Tibial artery (tissue), 4 donors: ENCODE measurements around the gene TSACC.

Experiments
- DNase-seq, 2 donors: peaks; one replicate each; pipeline ENCODE4 v3.0.0-alpha.2; 2019
- H3K27ac ChIP-seq, 2 donors: fragments of 200-600 bp; sonication (generic) in 1 of 2; 1 replicate in 1 of 2; 2 replicates in 1 of 2; pipeline ENCODE4 v1.5.1; 2018 to 2019; ENCODE audit warnings: mild to moderate bottlenecking in 1 of 2
- H3K27me3 ChIP-seq, 2 donors: fragments of 200-600 bp; sonication (generic) in 1 of 2; one replicate each; pipeline versions ENCODE4 v1.5.1 to v1.6.0; 2016 to 2019
- H3K36me3 ChIP-seq, 3 donors: fragments of 200-600 bp; sonication (generic) in 2 of 3; one replicate each; pipeline ENCODE4 v1.5.1; 2016 to 2019; ENCODE audit warnings: mild to moderate bottlenecking in 2 of 3
- H3K4me1 ChIP-seq, 4 donors: fragments of 200-600 bp; sonication (generic) in 2 of 4; 1 replicate in 3 of 4; 2 replicates in 1 of 4; pipeline ENCODE4 v1.5.1; 2016 to 2019
- H3K4me3 ChIP-seq, 2 donors: fragments of 200-600 bp; sonication (generic) in 1 of 2; 1 replicate in 1 of 2; 2 replicates in 1 of 2; pipeline ENCODE4 v1.5.1; 2018 to 2019; ENCODE audit warnings: mild to moderate bottlenecking in 2 of 2
- H3K9me3 ChIP-seq, 3 donors: fragments of 200-600 bp; sonication (generic) in 1 of 3; one replicate each; pipeline ENCODE4 v1.5.1; 2016 to 2019
- intact Hi-C: fragments of 100-400 bp; cut with DNase I; formaldehyde crosslinking; loops from one replicate; pipeline ENCODE4 v1.15.0; 2023; ENCODE audit warnings: low total_unique reads
- TF ChIP-seq, protein P1 (sequence below), 2 experiments: fragments of 200-600 bp in 1 of 2; fragments of 450-650 bp in 1 of 2; IDR thresholded peaks; one replicate each; pipeline ENCODE4 v1.5.1; 2017 to 2019; ENCODE audit warnings: antibody characterized with exemption in 2 of 2, mild to moderate bottlenecking in 1 of 2, moderate library complexity in 1 of 2

TSACC gene

DNA sequence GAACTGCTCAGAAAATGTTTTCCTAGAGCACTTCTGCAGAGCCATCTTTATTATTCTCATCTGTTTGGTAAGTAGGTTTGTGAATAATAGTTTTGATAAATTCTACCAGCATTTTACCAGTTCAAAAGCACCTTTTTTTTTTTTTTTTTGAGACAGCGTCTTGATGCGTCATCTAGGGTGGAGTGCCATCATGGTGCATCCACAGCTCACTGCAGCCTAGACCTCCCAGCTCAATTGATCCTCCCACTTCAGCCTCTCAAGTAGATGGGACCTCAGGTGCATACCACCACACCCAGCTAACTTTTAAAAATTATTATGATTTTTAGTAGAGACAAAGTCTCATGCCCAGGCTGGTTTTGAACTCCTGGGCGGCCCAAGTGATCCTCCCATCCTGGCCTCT is 20.9 kb downstream of the TSACC start:
- Histone ChIP-seq H3K4me1 (peaks cover 0 to 4% (median 0%) of the 10 kb centered on the region in 4 donors), H3K4me3 (no peak overlapping the region), H3K36me3 (no peaks in the 10 kb centered on the region), H3K9me3 (no peaks in the 10 kb centered on the region), H3K27me3 (peaks cover 0 to 50% of the 10 kb centered on the region in 2 donors), H3K27ac (no peak overlapping the region)
- TF ChIP-seq, protein P1, sequence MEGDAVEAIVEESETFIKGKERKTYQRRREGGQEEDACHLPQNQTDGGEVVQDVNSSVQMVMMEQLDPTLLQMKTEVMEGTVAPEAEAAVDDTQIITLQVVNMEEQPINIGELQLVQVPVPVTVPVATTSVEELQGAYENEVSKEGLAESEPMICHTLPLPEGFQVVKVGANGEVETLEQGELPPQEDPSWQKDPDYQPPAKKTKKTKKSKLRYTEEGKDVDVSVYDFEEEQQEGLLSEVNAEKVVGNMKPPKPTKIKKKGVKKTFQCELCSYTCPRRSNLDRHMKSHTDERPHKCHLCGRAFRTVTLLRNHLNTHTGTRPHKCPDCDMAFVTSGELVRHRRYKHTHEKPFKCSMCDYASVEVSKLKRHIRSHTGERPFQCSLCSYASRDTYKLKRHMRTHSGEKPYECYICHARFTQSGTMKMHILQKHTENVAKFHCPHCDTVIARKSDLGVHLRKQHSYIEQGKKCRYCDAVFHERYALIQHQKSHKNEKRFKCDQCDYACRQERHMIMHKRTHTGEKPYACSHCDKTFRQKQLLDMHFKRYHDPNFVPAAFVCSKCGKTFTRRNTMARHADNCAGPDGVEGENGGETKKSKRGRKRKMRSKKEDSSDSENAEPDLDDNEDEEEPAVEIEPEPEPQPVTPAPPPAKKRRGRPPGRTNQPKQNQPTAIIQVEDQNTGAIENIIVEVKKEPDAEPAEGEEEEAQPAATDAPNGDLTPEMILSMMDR (IDR thresholded peaks at IDR 0.05): no peak
- intact Hi-C loops: no loop called here
- DNase-seq: peak in 1 of 2 donors; percentile 4

DNA sequence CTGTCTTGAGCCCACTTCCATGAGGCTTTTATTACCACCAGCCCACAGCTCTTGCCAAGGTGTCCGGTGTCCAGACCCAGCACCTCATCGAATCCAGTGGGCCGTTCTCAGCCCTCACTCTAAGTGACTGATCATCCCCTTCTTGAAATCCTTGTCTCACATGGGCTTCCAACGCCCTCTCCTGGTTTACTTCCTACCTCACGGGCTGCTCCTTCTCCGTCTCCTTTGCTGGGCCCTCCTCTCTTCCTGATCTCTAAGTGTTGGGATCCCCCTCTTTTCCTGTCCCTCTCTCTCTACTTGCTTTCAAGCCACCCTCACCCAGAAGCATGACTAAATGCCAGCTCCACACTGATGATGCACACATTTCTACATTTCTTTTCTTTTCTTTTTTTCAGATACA is 21.6 kb downstream of the TSACC start:
- Histone ChIP-seq H3K9me3 (no peaks in the 10 kb centered on the region), H3K36me3 (no peaks in the 10 kb centered on the region), H3K27ac (no peak overlapping the region), H3K4me3 (no peak overlapping the region), H3K4me1 (peaks cover 0 to 4% (median 0%) of the 10 kb centered on the region in 4 donors), H3K27me3 (peaks cover 0 to 57% of the 10 kb centered on the region in 2 donors)
- TF ChIP-seq, protein P1 (IDR thresholded peaks at IDR 0.05): no peak
- no peak for DNase-seq
- intact Hi-C loops: no loop called here

DNA sequence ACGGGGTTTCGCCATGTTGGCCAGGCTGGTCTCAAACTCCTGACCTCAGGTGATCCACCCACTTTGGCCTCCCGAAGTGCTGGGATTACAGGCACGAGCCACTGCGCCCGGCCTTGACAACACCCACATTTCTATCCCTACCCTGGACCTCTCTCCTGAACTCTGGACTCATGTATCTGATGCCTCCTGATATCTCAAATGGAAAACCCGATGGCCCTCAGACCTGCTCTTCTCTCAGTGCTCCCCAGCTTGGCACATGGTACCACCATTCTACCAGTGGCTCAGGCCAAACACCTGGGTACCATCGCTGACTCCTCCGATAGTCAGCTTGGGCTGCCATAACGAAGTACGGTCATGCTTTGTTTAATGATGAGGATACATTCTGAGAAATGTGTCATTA is 22.2 kb downstream of the TSACC start:
- H3K27me3 ChIP-seq: peaks cover 0 to 56% of the 10 kb centered on the region in 2 donors
- no peaks in the 10 kb centered on the region for H3K36me3 ChIP-seq
- DNase-seq: no peak
- H3K4me3 ChIP-seq: no peak overlapping the region
- H3K27ac ChIP-seq: no peak overlapping the region
- H3K4me1 ChIP-seq: peaks cover 0 to 4% (median 0%) of the 10 kb centered on the region in 4 donors
- H3K9me3 ChIP-seq: no peaks in the 10 kb centered on the region
- TF ChIP-seq, protein P1 (IDR thresholded peaks at IDR 0.05): no peak
- intact Hi-C loops: no loop called here

DNA sequence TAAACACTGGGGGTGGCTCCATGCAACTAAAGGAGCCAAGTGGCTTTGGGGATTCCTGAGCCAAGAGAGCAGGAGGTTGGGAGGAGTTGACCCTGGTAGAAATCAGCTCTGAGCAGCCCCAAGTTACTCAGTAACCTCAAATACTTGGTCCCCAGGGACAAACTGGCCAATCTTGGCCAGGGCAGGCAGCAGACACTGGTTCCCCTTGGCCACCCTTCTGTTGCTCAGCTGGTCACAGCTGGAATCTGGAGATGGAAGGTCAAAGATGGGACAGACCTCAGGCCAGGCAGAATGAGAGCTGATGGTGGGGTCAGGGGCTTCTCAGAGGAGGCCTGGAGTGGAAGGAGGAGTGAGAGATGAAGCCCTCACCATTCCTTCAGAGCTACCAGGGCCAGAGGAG is 27.4 kb downstream of the TSACC start:
- Histone ChIP-seq H3K36me3 (no peaks in the 10 kb centered on the region), H3K9me3 (no peaks in the 10 kb centered on the region), H3K4me1 (peaks cover 0 to 10% (median 6%) of the 10 kb centered on the region in 4 donors), H3K27ac (no peak overlapping the region), H3K27me3 (peaks cover 0 to 74% of the 10 kb centered on the region in 2 donors), H3K4me3 (no peak overlapping the region)
- intact Hi-C loops: no loop called here
- TF ChIP-seq, protein P1 (IDR thresholded peaks at IDR 0.05): no peak
- no peak for DNase-seq

DNA sequence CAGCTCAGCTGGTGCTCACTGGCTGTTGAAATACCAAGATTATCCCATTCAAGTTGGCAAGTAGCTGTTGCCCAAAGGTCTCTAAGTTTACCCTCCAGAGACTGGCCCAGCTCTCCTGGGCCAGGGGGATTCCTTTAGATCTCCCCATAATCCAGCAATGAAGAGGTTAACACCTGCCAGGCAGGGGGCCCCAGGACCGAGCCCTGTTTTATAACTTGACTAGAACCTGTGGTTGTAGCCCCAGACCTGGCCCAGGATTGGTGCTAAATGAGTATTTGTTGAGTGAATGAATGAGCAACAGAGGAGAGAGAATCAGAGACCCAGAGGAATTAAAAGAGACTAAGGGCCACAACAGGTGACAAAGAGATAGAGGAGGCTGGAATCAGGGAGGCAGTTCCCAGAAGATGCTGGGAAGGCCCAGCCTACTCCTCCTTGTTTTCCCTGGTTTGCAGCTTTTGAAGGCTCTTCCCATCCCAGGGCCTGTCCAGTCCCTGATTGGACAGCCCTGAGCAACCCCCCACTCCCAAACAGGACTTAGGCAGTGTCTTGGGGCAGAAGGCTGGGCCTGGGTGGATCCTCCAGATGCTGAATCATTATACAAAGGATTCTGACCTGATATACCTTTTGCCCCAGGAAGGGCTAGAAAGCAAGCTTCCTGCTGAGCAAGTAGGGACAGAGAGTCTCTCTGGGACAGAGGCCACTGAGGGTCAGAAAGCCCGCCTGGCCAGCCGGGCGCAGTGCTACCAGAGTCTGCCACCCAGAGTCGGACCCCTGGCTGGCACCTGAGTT is 28.2 kb downstream of the TSACC start:
- TF ChIP-seq, protein P1 (IDR thresholded peaks at IDR 0.05): no peak
- Histone ChIP-seq H3K27me3 (peaks cover 0 to 74% of the 10 kb centered on the region in 2 donors), H3K36me3 (no peaks in the 10 kb centered on the region), H3K27ac (no peak overlapping the region), H3K4me3 (no peak overlapping the region), H3K9me3 (no peaks in the 10 kb centered on the region), H3K4me1 (peaks cover 0 to 10% (median 6%) of the 10 kb centered on the region in 4 donors)
- no peak for DNase-seq
- intact Hi-C loops: no loop called here
